Motor neuron (in vitro differentiated cells): ENCODE results near the gene ST8SIA2. TPM values are rescaled to one million over a fixed set of nuclear protein-coding genes. Genes with fewer than 3 reads are reported as not detected.
"Not testable (repeated sequence)": the region's sequence is repeated elsewhere in the genome, so short reads cannot be mapped to it uniquely, and the experiment has no call there.

Source experiments
- ATAC-seq, 8 experiments: fragments of 200-7000 bp; cut with Tn5 transposase; replicated peaks in 6 of 8; 2 replicates each; pipeline ENCODE4 v1.8.0; 2021; ENCODE audit warnings: mild to moderate bottlenecking in 8 of 8, moderate library complexity in 8 of 8
- H3K27ac ChIP-seq, 2 donors: fragments of 250-450 bp; sonication (Bioruptor Pico); 2 replicates each; pipeline ENCODE4 v1.9.0; 2021; ENCODE audit warnings: antibody characterized with exemption in 2 of 2, mild to moderate bottlenecking in 2 of 2, moderate library complexity in 1 of 2
- H3K4me1 ChIP-seq, 2 donors: fragments of 250-450 bp; sonication (Bioruptor Pico); replicated peaks in 1 of 2; 2 replicates each; pipeline ENCODE4 v1.6.1; 2021; ENCODE audit warnings: antibody characterized with exemption in 2 of 2, mild to moderate bottlenecking in 2 of 2, moderate library complexity in 1 of 2
- H3K4me3 ChIP-seq, 5 donors: fragments of 250-450 bp; sonication (Bioruptor Pico); 2 replicates each; pipeline ENCODE4 v1.9.0; 2021; ENCODE audit warnings: antibody characterized with exemption in 5 of 5, mild to moderate bottlenecking in 5 of 5, moderate library complexity in 4 of 5
- WGBS, 10 experiments: fragments of 450-650 bp; shearing (Covaris generic); methylation state at CpG; one replicate each; pipeline ENCODE4 v1.0.0; 2022; 5-methylcytosine and 5-hydroxymethylcytosine counted together
- in situ Hi-C, 9 experiments: fragments of 400-800 bp; cut with MboI; loops; one replicate each; pipeline ENCODE4 v1.15.0; 2021; ENCODE audit warnings: low sequenced_read_pairs in 9 of 9, low pct_unique_long_range_greater_than_20kb in 2 of 9; ENCODE audit not compliant: unreplicated experiment in 9 of 9
- total RNA-seq, 8 experiments: library from RNA; unstranded; fragments of 300-600 nt; gene quantifications; 2 replicates each; pipeline versions ENCODE4 v1.2.3 to v1.2.4, GENCODE V29; 2022

Gene ST8SIA2
- total RNA-seq, 8 experiments from 2014 or later = 0.18 to 20.7 (median 16.1) TPM

DNA sequence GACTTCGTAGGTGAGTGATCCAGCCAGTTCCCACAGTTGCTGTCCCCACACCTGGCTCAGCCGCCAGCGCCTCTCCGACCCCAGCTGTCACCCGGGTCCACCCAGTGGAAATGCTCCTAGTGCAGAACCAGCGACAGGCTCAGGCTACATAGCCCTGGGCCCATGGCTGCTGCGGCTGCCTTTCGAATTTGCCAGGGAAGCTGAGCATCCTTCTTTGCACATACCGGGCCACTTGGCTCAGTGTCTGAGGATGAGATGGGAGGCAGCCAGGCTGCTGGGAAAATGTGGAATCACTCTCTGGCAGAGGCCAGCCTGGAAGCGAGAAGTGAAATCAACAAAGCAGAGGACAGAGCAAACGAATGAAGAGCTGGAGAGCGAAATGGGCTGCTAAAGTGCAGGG lies 80.1 kb downstream of the ST8SIA2 start:
- H3K4me3 ChIP-seq = no peak overlapping the region
- WGBS, 10 experiments = 55 to 88% (median 73%) methylated on average over 1 to 6 of the region's 12 CpGs; no CpG with 5 or more reads in 4 of the 10 experiments
- no peak for ATAC-seq
- in situ Hi-C loops = no loop called here
- H3K27ac ChIP-seq = no peak overlapping the region
- peaks cover 0 to 6% of the 10 kb centered on the region in 2 donors for H3K4me1 ChIP-seq

DNA sequence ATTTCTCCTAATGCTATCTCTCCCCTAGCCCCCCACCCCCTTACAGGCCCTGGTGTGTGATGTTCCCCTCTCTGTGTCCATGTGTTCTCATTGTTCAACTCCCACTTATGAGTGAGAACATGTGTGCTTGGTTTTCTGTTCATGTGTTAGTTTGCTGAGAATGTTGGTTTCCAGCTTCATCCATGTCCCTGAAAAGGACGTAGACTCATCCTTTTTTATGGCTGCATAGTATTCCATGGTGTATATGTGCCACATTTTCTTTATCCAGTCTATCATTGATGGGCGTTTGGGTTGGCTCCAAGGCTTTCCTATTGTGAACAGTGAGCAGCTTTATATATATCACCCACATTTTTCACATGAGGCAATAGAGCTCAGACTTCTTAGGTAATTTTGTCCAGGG lies 86.0 kb downstream of the ST8SIA2 start:
- H3K4me3 ChIP-seq, H3K4me1 ChIP-seq, in situ Hi-C loops, H3K27ac ChIP-seq, ATAC-seq: not testable (repeated sequence)
- WGBS, 10 experiments = 0 to 83% (median 33%) methylated on average over 1 to 2 of the region's 2 CpGs; no CpG with 5 or more reads in 6 of the 10 experiments

DNA sequence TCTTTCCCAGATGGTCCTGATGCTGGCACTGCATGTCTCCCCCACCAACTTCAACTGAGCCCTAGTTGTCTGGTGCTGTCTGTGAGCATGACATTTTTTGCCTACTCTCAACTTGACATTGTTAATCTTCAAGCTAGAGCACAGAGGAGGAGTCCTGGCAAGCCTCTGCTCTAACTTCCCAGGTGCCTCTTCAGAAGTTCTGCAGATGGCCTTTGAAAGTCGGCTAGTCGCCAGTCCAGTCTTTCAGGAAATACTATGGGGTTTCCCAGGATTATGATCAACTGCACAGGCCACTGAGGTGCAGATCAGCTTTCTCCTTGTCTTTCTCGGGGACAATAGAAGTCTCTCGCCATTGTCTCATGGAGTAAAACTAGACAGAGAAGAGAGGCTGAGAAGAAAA lies 86.7 kb downstream of the ST8SIA2 start:
- WGBS, 10 experiments = 14 to 100% (median 88%) methylated on average over 1 to 4 of the region's 4 CpGs; no CpG with 5 or more reads in 4 of the 10 experiments
- Histone ChIP-seq H3K4me1 (no peaks in the 10 kb centered on the region), H3K27ac (no peak overlapping the region), H3K4me3 (no peak overlapping the region)
- ATAC-seq = no peak
- in situ Hi-C loops = no loop called here

DNA sequence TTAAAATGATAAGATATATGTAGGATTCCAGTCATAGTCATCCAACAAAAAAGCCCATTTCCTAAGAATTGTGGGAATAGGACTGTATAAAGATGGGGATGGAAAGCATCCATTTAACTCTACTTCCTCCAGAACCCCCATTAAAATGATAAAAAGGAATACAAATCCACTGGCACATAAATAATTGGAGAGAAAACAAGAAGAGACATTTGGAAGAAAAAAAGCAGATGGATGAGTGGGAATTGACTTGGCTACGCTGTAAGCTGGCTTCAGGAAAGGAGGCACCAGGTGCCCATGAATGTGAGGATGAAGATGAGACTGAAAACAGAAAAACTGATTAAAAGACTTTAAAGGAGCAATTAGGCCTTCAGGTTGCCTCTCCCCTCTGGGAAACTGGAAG lies 91.8 kb downstream of the ST8SIA2 start:
- Histone ChIP-seq H3K4me3 (no peak overlapping the region), H3K4me1 (no peaks in the 10 kb centered on the region), H3K27ac (no peak overlapping the region)
- WGBS, 10 experiments = 25 to 100% (median 67%) methylated on average over 1 of the region's 1 CpG; no CpG with 5 or more reads in 1 of the 10 experiments
- in situ Hi-C loops = no loop called here
- ATAC-seq = no peak

DNA sequence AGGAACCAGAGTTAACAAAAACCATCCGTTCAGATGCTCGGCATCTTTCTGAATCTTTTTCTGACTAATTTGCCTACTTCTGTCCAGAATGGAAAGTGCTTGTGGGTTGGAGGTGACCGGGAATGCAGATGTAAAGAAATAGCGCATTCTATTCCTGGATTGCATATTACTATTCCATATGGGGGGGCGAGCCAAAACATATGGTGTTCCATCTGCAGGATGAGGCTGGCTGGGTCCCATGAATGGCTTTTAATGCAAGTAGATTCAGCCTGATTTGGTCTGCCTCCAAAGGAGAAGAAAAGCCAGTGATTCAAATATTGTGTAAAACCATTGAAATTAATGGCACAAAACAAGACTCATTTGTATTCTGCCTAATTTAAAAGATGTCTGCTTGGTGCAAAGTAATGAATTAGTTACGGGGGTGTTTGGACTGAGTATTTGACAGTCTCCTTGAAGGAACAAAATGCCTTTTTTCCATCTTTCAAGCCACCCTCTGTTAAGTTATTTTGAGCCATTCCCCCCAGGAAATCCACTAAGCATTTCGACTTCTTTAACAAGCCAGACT lies 99.0 kb downstream of the ST8SIA2 start:
- ATAC-seq = peak in 2 of 8 experiments; percentile 40 to 63
- in situ Hi-C loops = no loop called here
- 0 to 96% (median 64%) methylated on average over 3 to 7 of the region's 7 CpGs; no CpG with 5 or more reads in 1 of the 10 experiments for WGBS, 10 experiments
- Histone ChIP-seq H3K4me1 (peaks cover 10% of the 10 kb centered on the region in 2 donors), H3K4me3 (no peak overlapping the region), H3K27ac (no peak overlapping the region)

DNA sequence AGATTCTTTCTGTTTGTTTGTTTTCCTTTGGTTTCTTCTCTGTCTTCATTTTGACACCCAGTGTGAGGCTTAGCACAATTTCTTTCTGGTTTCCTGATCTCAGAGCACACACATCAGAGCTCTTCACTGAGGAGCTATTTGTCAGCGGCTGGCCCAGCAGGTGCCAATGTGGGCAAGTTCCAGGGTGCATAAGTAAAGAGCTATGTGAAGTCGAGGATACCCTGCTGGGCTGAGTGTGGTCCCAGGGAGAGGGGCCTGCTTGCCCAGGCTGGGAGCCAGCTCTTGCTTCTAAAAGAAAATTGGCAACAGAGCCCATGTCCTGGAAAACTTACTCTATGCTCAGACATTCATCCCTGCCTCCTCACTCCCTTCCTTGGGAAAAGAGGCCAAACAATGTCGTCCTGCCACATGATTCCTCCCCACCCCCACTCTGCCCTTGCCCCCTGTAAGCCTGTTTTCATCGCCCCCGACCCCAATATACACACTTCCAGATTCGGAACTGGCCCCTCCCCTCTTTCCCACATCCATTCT lies 101.2 kb downstream of the ST8SIA2 start:
- ATAC-seq = peak in 1 of 8 experiments; percentile 22
- Histone ChIP-seq H3K4me1 (peaks cover 16 to 18% of the 10 kb centered on the region in 2 donors), H3K27ac (peak overlapping the region in 1 of 2 donors; percentile 20), H3K4me3 (no peak overlapping the region)
- in situ Hi-C loops = no loop called here
- WGBS, 10 experiments = 20 to 67% (median 29%) methylated on average over 1 to 3 of the region's 6 CpGs; no CpG with 5 or more reads in 3 of the 10 experiments

DNA sequence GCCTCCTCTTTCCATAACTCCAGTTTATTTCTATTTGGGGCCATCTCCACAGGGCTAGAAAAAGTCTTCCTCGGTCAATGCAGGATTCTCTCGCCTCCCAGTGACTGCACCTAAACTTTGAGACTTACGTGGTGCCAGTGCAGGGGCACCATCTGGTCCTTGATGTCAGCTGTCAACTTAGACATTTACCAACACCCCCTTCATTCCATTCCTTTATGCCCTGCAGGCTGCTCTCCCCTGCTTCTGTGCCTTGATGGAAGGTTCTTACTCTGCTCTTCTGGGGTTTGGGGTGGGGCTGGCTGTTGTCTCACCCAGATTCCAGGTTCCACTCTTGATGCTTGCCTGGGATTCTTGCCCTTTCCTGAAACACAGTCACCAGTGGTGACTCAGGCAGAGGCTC lies 101.8 kb downstream of the ST8SIA2 start:
- ATAC-seq = no peak
- in situ Hi-C loops = no loop called here
- H3K27ac ChIP-seq = no peak overlapping the region
- 38 to 60% (median 50%) methylated on average over 1 to 3 of the region's 3 CpGs; no CpG with 5 or more reads in 5 of the 10 experiments for WGBS, 10 experiments
- peaks cover 20 to 23% of the 10 kb centered on the region in 2 donors for H3K4me1 ChIP-seq
- no peak overlapping the region for H3K4me3 ChIP-seq

DNA sequence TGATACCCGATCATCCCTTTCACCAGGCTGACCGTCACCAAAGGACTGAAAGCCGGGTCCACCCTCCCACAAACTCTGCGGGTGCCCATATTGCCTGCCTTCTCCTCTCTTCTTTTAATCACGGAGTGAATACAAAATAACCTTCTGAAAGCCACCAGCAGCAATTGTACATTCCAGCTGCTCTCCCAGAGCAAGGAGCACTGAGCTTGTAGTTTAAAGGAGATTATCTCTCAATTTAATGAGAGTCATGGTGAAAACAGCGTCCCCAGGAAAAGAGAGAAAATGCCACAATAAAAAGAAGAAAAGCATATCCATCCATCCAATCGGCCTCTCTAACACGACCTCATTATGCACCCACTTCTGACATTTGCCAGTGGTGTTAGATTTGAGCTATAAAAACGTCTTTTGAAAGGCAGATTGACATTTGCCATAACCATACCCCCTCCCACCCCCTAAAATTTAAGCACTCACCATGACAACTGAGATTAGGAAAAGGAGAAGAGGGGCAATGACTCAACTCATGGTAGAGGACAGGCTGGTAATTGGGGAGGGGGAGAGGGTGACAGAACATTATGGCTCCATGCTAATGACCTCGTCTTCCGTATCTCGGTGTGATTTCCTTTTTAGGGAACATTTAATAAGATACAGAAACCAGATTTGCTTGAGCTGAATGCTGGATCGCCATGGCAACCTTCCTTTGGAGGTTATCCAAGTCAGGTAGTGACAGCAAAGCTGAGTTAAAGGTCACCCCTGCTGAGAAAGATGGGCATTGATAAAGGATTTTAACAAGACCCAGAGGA lies 106.2 kb downstream of the ST8SIA2 start:
- in situ Hi-C loops = no loop called here
- Histone ChIP-seq H3K27ac (peak overlapping the region in 1 of 2 donors; percentile 27), H3K4me3 (no peak overlapping the region), H3K4me1 (peaks cover 19 to 23% of the 10 kb centered on the region in 2 donors)
- ATAC-seq = peak in 2 of 8 experiments; percentile 45 to 57
- 46 to 83% (median 69%) methylated on average over 2 to 9 of the region's 13 CpGs for WGBS, 10 experiments

DNA sequence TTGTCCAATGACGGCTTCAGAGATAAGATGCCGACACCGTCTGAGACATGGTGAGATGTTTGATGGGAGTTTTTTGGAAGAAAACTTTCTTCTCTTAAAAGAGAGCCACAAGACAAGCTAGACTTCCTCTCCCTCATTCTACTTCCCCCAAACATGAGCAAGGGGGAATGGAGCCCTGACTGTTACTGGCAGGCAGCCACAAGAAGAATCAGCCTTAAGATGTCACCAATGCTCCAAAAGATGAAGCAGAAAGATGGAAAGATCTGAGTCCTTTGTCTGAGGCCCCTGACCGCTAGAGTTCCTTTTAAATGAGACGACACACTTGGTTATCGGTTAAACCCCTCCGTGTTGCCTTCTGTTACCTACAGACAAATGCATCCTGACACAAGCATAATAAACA lies 108.7 kb downstream of the ST8SIA2 start:
- Histone ChIP-seq H3K27ac (no peak overlapping the region), H3K4me3 (no peak overlapping the region), H3K4me1 (peaks cover 12 to 15% of the 10 kb centered on the region in 2 donors)
- 62 to 94% (median 80%) methylated on average over 1 to 7 of the region's 7 CpGs for WGBS, 10 experiments
- in situ Hi-C loops = no loop called here
- ATAC-seq = no peak

DNA sequence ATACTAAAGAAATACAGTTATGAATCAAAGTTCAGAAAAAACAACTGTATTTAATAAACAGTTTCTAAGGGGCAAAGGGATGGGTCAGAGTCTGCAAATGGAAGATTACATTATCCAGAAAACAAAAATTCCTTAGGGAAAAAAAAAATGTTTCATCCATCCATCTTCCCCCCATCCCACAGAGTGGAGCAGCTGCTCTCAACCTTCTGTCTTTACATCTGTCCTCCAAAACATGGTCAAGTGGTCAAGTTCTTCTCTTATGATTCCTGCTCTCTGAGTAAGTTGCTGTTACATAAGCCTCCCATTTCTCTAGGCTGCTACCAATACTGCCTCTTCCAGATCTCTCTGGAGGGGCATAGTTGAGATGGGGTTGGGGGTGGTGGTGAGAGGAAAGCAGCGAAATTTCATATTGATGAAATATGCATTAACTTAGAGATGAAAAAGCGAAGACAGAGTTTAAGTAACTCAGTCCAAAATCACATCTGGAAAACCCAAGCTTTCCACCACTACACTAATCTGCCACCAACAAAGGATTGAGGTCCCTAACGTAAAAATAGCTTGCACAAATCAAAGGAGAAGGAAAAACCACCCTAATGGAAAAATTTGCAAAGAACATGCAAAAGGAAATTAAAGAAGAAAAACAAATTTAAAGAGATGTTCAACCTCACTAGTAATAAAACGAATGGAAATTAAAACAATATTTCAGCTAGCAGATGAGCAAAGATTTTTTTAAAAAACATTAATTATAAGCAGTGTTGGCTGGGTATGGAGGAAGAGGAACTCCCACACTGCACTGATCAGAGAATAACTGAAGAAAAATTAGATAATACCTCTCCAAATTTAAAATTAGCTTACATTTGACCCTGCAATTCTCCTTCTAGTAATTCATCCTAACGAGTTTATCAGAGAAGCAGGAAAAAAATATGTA lies 109.5 kb downstream of the ST8SIA2 start:
- in situ Hi-C loops = no loop called here
- WGBS, 10 experiments = 0 to 88% (median 59%) methylated on average over 1 to 5 of the region's 5 CpGs
- ATAC-seq = no peak
- Histone ChIP-seq H3K4me1 (peaks cover 12 to 15% of the 10 kb centered on the region in 2 donors), H3K4me3 (no peak overlapping the region), H3K27ac (no peak overlapping the region)

DNA sequence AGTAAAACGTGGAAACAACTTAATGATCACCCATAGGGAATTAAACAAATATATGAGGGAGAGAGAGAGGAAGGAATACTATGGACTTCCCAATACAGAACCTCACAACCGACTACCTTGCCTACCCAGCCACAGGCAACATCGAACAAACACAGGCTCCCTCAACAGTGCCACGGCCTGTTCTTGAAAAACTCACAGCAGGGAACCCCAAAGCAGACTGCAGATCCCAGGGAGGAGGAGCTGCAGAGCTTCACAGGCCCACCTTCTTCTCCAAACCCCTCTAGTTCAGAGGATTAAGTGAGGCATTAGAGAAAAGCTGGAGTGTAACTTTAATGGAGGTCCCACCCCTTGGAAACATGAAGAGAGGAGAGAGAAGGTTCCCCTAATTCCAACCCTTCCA lies 110.2 kb downstream of the ST8SIA2 start:
- peaks cover 12 to 15% of the 10 kb centered on the region in 2 donors for H3K4me1 ChIP-seq
- H3K4me3 ChIP-seq = no peak overlapping the region
- 0 to 60% (median 37%) methylated on average over 1 to 4 of the region's 4 CpGs; no CpG with 5 or more reads in 2 of the 10 experiments for WGBS, 10 experiments
- H3K27ac ChIP-seq = no peak overlapping the region
- in situ Hi-C loops = no loop called here
- no peak for ATAC-seq

DNA sequence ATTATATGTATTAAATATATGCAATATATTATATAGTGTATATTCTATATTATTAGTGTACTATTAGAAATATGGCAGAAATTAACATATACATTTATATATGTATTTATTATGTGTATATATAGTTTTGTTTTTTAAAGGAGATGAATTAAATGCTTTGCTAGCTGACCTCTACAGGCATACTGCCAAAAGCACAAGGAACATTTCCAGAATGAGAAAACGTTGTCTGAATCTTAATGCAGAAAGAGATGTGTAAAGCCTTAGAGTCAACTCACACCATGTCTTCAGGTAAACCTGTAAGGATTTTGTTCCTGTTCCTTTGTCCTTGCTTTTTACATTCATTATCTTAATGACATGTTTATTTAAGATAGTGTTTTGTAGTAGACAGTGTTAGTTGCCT lies 111.9 kb downstream of the ST8SIA2 start:
- H3K4me3 ChIP-seq = no peak overlapping the region
- H3K27ac ChIP-seq = no peak overlapping the region
- 50 to 100% (median 83%) methylated on average over 1 of the region's 1 CpG; no CpG with 5 or more reads in 6 of the 10 experiments for WGBS, 10 experiments
- H3K4me1 ChIP-seq = peaks cover 2 to 3% of the 10 kb centered on the region in 2 donors
- in situ Hi-C loops = no loop called here
- ATAC-seq = no peak
